Upper lobe of right lung (tissue), 1 donor: ENCODE data around the gene ERAS. TPM values are rescaled to one million over a fixed set of nuclear protein-coding genes. Genes with fewer than 3 reads are reported as not detected.

Source experiments
- ATAC-seq: fragments of 200-7000 bp; cut with Tn5 transposase; one replicate; pipeline ENCODE4 v1.9.1; 2020; ENCODE audit warnings: mild to moderate bottlenecking, moderate library complexity
- DNase-seq: peaks from one replicate; pipeline ENCODE4 v3.0.0-alpha.2; 2020
- H3K27ac ChIP-seq: fragments of 200-600 bp; one replicate; pipeline ENCODE4 v1.8.0; 2022
- H3K27me3 ChIP-seq: fragments of 200-600 bp; one replicate; pipeline ENCODE4 v1.8.0; 2022; ENCODE audit warnings: mild to moderate bottlenecking
- H3K36me3 ChIP-seq: fragments of 200-600 bp; one replicate; pipeline ENCODE4 v1.8.0; 2022
- H3K4me1 ChIP-seq: fragments of 200-600 bp; one replicate; pipeline ENCODE4 v1.8.0; 2022
- H3K4me3 ChIP-seq: fragments of 200-600 bp; one replicate; pipeline ENCODE4 v1.8.0; 2022; ENCODE audit warnings: mild to moderate bottlenecking
- H3K9me3 ChIP-seq: fragments of 200-600 bp; one replicate; pipeline ENCODE4 v1.8.0; 2022
- CTCF ChIP-seq: fragments of 200-600 bp; IDR thresholded peaks from one replicate; pipeline ENCODE4 v1.8.0; 2022; ENCODE audit warnings: antibody characterized with exemption
- intact Hi-C: fragments of 100-400 bp; cut with DNase I; formaldehyde crosslinking; loops from one replicate; pipeline ENCODE4 v1.11.0; 2022
- total RNA-seq: library from RNA; stranded (reverse); fragmentation: NEBNext Ultra II Directional; extraction: Animal tissue kit (Norgen Biotek cat#: 25700); gene quantifications from one replicate; pipeline ENCODE4 v1.2.1, GENCODE V29; 2021
- donor health status: DM: no; HTN: yes; CAD: no; lungs with severe emphysema.

ERAS gene
- total RNA-seq, 1 donor from 2014 or later: not detected

GRCh38 chrX:48800574-48801279 lies 25.6 kb upstream of the ERAS start:
- Histone ChIP-seq H3K36me3 (no peaks in the 10 kb centered on the region), H3K4me1 (peaks cover 4% of the 10 kb centered on the region), H3K27me3 (no peaks in the 10 kb centered on the region), H3K4me3 (peak overlapping the region; percentile 61), H3K9me3 (no peaks in the 10 kb centered on the region), H3K27ac (peak overlapping the region; percentile 97)
- ATAC-seq: no peak
- no peak for DNase-seq
- intact Hi-C loops: no loop called here
- no peak for TF ChIP-seq CTCF

GRCh38 chrX:48801280-48802088 lies 24.8 kb upstream of the ERAS start, which contains the start of gene HDAC6:
HDAC6 (plus strand) TSS chrX:48802067; CDS start chrX:48802693, 626 bp downstream.
- Histone ChIP-seq H3K27me3 (no peaks in the 10 kb centered on the region), H3K4me1 (peaks cover 4% of the 10 kb centered on the region), H3K36me3 (no peaks in the 10 kb centered on the region), H3K4me3 (peak within 1 kb of the TSS; percentile 61), H3K9me3 (no peaks in the 10 kb centered on the region), H3K27ac (peak within 1 kb of the TSS; percentile 97)
- no peak for TF ChIP-seq CTCF
- peak; percentile 98 for DNase-seq
- intact Hi-C loops: no loop called here
- ATAC-seq: peak; percentile 95

- ATAC-seq (peak; percentile 69), DNase-seq (peak; percentile 90)
- Histone ChIP-seq H3K4me3 (peak overlapping the region; percentile 58), H3K9me3 (no peaks in the 10 kb centered on the region), H3K27me3 (no peaks in the 10 kb centered on the region), H3K4me1 (peaks cover 4% of the 10 kb centered on the region), H3K36me3 (no peaks in the 10 kb centered on the region), H3K27ac (peak overlapping the region; percentile 92)
- intact Hi-C loops: no loop called here
- no peak for TF ChIP-seq CTCF
Measured at GRCh38 chrX:48802089-48802904, 24.0 kb upstream of the ERAS start.

- Histone ChIP-seq H3K27ac (peak overlapping the region; percentile 92), H3K9me3 (no peaks in the 10 kb centered on the region), H3K4me3 (peak overlapping the region; percentile 58), H3K4me1 (peaks cover 4% of the 10 kb centered on the region), H3K36me3 (no peaks in the 10 kb centered on the region), H3K27me3 (no peaks in the 10 kb centered on the region)
- intact Hi-C loops: no loop called here
- ATAC-seq (no peak), DNase-seq (no peak)
- TF ChIP-seq CTCF: no peak
Measured at GRCh38 chrX:48802905-48803200, 23.5 kb upstream of the ERAS start.

GRCh38 chrX:48806081-48806480 lies 20.2 kb upstream of the ERAS start:
- ATAC-seq (no peak), DNase-seq (no peak)
- Histone ChIP-seq H3K9me3 (no peaks in the 10 kb centered on the region), H3K27ac (no peak overlapping the region), H3K4me3 (no peak overlapping the region), H3K27me3 (no peaks in the 10 kb centered on the region), H3K36me3 (no peaks in the 10 kb centered on the region), H3K4me1 (no peaks in the 10 kb centered on the region)
- no peak for TF ChIP-seq CTCF
- intact Hi-C loops: no loop called here
